Hepatocyte (in vitro differentiated cells): Measurements from ENCODE around the gene FMO4.

ENCODE experiments used
- CTCF ChIP-seq: fragments of 200-600 bp; sonication (generic); IDR thresholded peaks from 2 replicates; pipeline ENCODE4 v1.5.1; 2016; ENCODE audit warnings: antibody characterized with exemption, mild to moderate bottlenecking; ENCODE audit not compliant: poor library complexity
- EZH2 ChIP-seq: fragments of 200-600 bp; sonication (generic); IDR thresholded peaks from 2 replicates; pipeline ENCODE4 v1.6.1; 2016; ENCODE audit warnings: antibody characterized with exemption, mild to moderate bottlenecking, borderline replicate concordance
- EZH2phosphoT487 ChIP-seq: fragments of 200-600 bp; sonication (generic); IDR thresholded peaks from one replicate; pipeline ENCODE4 v1.6.1; 2018; ENCODE audit warnings: antibody characterized with exemption, mild to moderate bottlenecking, low read depth, moderate library complexity; ENCODE audit not compliant: unreplicated experiment, severe bottlenecking

DNA sequence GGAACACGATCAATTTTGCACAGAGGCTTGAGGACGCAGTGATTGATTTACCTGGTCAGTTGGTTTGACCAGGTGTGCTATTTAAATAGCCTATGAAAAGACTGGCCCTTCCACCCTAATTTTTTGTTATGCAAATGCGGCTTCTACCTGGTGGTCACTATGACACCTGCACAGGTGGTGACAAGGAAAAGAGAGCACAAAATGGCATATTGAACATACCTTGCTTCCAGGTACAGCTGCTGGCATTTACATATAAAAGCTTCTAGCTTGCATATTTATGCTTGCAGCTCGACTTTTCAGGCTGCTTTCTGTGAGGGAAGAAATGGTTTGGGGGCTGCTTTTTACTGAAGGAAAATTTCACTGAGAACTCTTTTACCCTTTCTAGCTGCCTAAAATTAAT is 15.3 kb upstream of the FMO4 start:
- TF ChIP-seq CTCF, result no peak
- TF ChIP-seq EZH2, result no peak
- no peak for TF ChIP-seq EZH2phosphoT487
